ENCODE data around the gene CREB5. TPM values are rescaled to one million over a fixed set of nuclear protein-coding genes. Genes with fewer than 3 reads are reported as not detected.

CREB5 gene
- total and polyA plus RNA-seq, 2 donors from 2014 or later, result 3.4 to 27.2 TPM

- Histone ChIP-seq H3K4me1 (ENCODE audit: control insufficient read depth in 2 of 3, insufficient read depth in 2 of 3, low read depth in 1 of 3, low read length in 3 of 3) (peaks cover 0 to 3% (median 0%) of the 10 kb centered on the region in 3 donors), H3K36me3 (ENCODE audit: control insufficient read depth in 2 of 3, insufficient read depth in 3 of 3, low read length in 3 of 3) (no peaks in the 10 kb centered on the region), H3K9ac (ENCODE audit: low read length in 3 of 3) (no peak overlapping the region), H3K9me3 (ENCODE audit: control insufficient read depth in 2 of 3, insufficient read depth in 1 of 3, low read length in 3 of 3) (no peaks in the 10 kb centered on the region), H3K4me3 (ENCODE audit: low read length in 3 of 3) (no peak overlapping the region), H3K27me3 (ENCODE audit: control insufficient read depth, insufficient read depth, low read length) (no peaks in the 10 kb centered on the region), H3K27ac (ENCODE audit: low read depth in 2 of 2, low read length in 2 of 2) (no peak overlapping the region)
- intact Hi-C loops (cut with DNase I), result no loop called here
- FAIRE-seq (no peak), DNase-seq (no peak)
- no peak for TF ChIP-seq CTCF (IDR thresholded peaks at IDR 0.05; ENCODE audit: borderline replicate concordance, extremely low read depth, insufficient read depth)
Observed at GRCh38 chr7:28640001-28640400, 227.7 kb downstream of the CREB5 start.

GRCh38 chr7:28641752-28642545 is 229.6 kb downstream of the CREB5 start:
- Histone ChIP-seq H3K9ac (ENCODE audit: low read length in 3 of 3) (no peak overlapping the region), H3K27me3 (ENCODE audit: control insufficient read depth, insufficient read depth, low read length) (no peaks in the 10 kb centered on the region), H3K4me3 (ENCODE audit: low read length in 3 of 3) (no peak overlapping the region), H3K36me3 (ENCODE audit: control insufficient read depth in 2 of 3, insufficient read depth in 3 of 3, low read length in 3 of 3) (no peaks in the 10 kb centered on the region), H3K4me1 (ENCODE audit: control insufficient read depth in 2 of 3, insufficient read depth in 2 of 3, low read depth in 1 of 3, low read length in 3 of 3) (peaks cover 0 to 3% (median 0%) of the 10 kb centered on the region in 3 donors), H3K27ac (ENCODE audit: low read depth in 2 of 2, low read length in 2 of 2) (no peak overlapping the region), H3K9me3 (ENCODE audit: control insufficient read depth in 2 of 3, insufficient read depth in 1 of 3, low read length in 3 of 3) (no peaks in the 10 kb centered on the region)
- FAIRE-seq, result no peak
- TF ChIP-seq CTCF (IDR thresholded peaks at IDR 0.05; ENCODE audit: borderline replicate concordance, extremely low read depth, insufficient read depth), result no peak
- no peak for DNase-seq
- intact Hi-C loops (cut with DNase I), result no loop called here

- Histone ChIP-seq H3K4me3 (ENCODE audit: low read length in 3 of 3) (no peak overlapping the region), H3K27me3 (ENCODE audit: control insufficient read depth, insufficient read depth, low read length) (no peaks in the 10 kb centered on the region), H3K36me3 (ENCODE audit: control insufficient read depth in 2 of 3, insufficient read depth in 3 of 3, low read length in 3 of 3) (no peaks in the 10 kb centered on the region), H3K9ac (ENCODE audit: low read length in 3 of 3) (no peak overlapping the region), H3K4me1 (ENCODE audit: control insufficient read depth in 2 of 3, insufficient read depth in 2 of 3, low read depth in 1 of 3, low read length in 3 of 3) (peaks cover 0 to 3% (median 0%) of the 10 kb centered on the region in 3 donors), H3K9me3 (ENCODE audit: control insufficient read depth in 2 of 3, insufficient read depth in 1 of 3, low read length in 3 of 3) (no peaks in the 10 kb centered on the region), H3K27ac (ENCODE audit: low read depth in 2 of 2, low read length in 2 of 2) (no peak overlapping the region)
- intact Hi-C loops (cut with DNase I), result no loop called here
- DNase-seq (no peak), FAIRE-seq (no peak)
- TF ChIP-seq CTCF (IDR thresholded peaks at IDR 0.05; ENCODE audit: borderline replicate concordance, extremely low read depth, insufficient read depth), result no peak
Observed at GRCh38 chr7:28643188-28643569, 230.9 kb downstream of the CREB5 start.
